ENCODE measurements around the gene AJAP1.

The AJAP1 gene

GRCh38 chr1:4743978-4744750 lies 89.8 kb downstream of the AJAP1 start:
- Histone ChIP-seq H3K4me3 (replicated peaks; ENCODE audit: insufficient read depth, low read length) (no peak overlapping the region), H3K27me3 (ENCODE audit: insufficient read depth, poor library complexity, severe bottlenecking) (no peaks in the 10 kb centered on the region), H3K27ac (replicated peaks) (no peak overlapping the region)
- no peak for DNase-seq (ENCODE audit: low read depth in 1 of 2, low spot score in 1 of 2)
- TF ChIP-seq REST (IDR thresholded peaks at IDR 0.05; ENCODE audit: insufficient replicate concordance, low read depth) = no peak
- no peak for TF ChIP-seq CTCF (IDR thresholded peaks at IDR 0.05; ENCODE audit: insufficient read depth, low read length)
- TF ChIP-seq GABPA (IDR thresholded peaks at IDR 0.05; ENCODE audit: low read depth) = no peak

- no peak for DNase-seq (ENCODE audit: low read depth in 1 of 2, low spot score in 1 of 2)
- H3K27ac ChIP-seq (replicated peaks) = no peak overlapping the region
- no peaks in the 10 kb centered on the region for H3K27me3 ChIP-seq (ENCODE audit: insufficient read depth, poor library complexity, severe bottlenecking)
- TF ChIP-seq GABPA (IDR thresholded peaks at IDR 0.05; ENCODE audit: low read depth) (no peak), REST (IDR thresholded peaks at IDR 0.05; ENCODE audit: insufficient replicate concordance, low read depth) (no peak), POLR2AphosphoS5 (IDR thresholded peaks at IDR 0.05; ENCODE audit: low read depth) (no peak), SPI1 (IDR thresholded peaks at IDR 0.05; ENCODE audit: borderline replicate concordance, low read depth) (no peak), CTCF (IDR thresholded peaks at IDR 0.05; ENCODE audit: insufficient read depth, low read length) (no peak)
- no peak overlapping the region for H3K4me3 ChIP-seq (replicated peaks; ENCODE audit: insufficient read depth, low read length)
Measured at GRCh38 chr1:4745560-4745959, 91.2 kb downstream of the AJAP1 start.

GRCh38 chr1:4749406-4749805 lies 95.0 kb downstream of the AJAP1 start:
- Histone ChIP-seq H3K27ac (replicated peaks) (no peak overlapping the region), H3K4me3 (replicated peaks; ENCODE audit: insufficient read depth, low read length) (no peak overlapping the region), H3K27me3 (ENCODE audit: insufficient read depth, poor library complexity, severe bottlenecking) (no peaks in the 10 kb centered on the region)
- DNase-seq (ENCODE audit: low read depth in 1 of 2, low spot score in 1 of 2) = no peak
- TF ChIP-seq POLR2AphosphoS5 (IDR thresholded peaks at IDR 0.05; ENCODE audit: low read depth) (no peak), CTCF (IDR thresholded peaks at IDR 0.05; ENCODE audit: insufficient read depth, low read length) (no peak), SPI1 (IDR thresholded peaks at IDR 0.05; ENCODE audit: borderline replicate concordance, low read depth) (no peak), GABPA (IDR thresholded peaks at IDR 0.05; ENCODE audit: low read depth) (no peak), REST (IDR thresholded peaks at IDR 0.05; ENCODE audit: insufficient replicate concordance, low read depth) (no peak)
